Mesenchymal stem cell (in vitro differentiated cells and primary cell): ENCODE data around the gene USP31.

Experiments
- DNase-seq: peaks from one replicate; pipeline ENCODE4 v3.0.0-alpha.2; 2013
- H2AFZ ChIP-seq: one replicate; pipeline ENCODE4 v1.6.1; 2013; ENCODE audit warnings: low read depth, mild to moderate bottlenecking, control low read depth, inconsistent platforms, low read length, moderate library complexity
- H2AK5ac ChIP-seq: 2 replicates; pipeline ENCODE4 v1.6.1; 2013; ENCODE audit warnings: low read length, moderate library complexity, mild to moderate bottlenecking, inconsistent platforms; ENCODE audit not compliant: severe bottlenecking
- H2BK120ac ChIP-seq: one replicate; pipeline ENCODE4 v1.6.1; 2013; ENCODE audit warnings: low read depth, mild to moderate bottlenecking, inconsistent platforms, low read length, moderate library complexity
- H2BK12ac ChIP-seq, 2 experiments: one replicate each; pipeline ENCODE4 v1.6.1; 2013; ENCODE audit warnings: inconsistent platforms in 2 of 2, low read length in 2 of 2, mild to moderate bottlenecking in 2 of 2, moderate library complexity in 2 of 2, control low read depth in 1 of 2
- H2BK15ac ChIP-seq: one replicate; pipeline ENCODE4 v1.6.1; 2013; ENCODE audit warnings: mild to moderate bottlenecking, low read depth, inconsistent platforms; ENCODE audit not compliant: poor library complexity, severe bottlenecking
- H2BK5ac ChIP-seq: 2 replicates; pipeline ENCODE4 v1.6.1; 2013; ENCODE audit warnings: low read depth, mild to moderate bottlenecking, low read length, control low read depth, inconsistent platforms; ENCODE audit not compliant: poor library complexity, severe bottlenecking
- H3K14ac ChIP-seq, 2 experiments: one replicate each; pipeline ENCODE4 v1.6.1; 2013; ENCODE audit warnings: inconsistent platforms in 2 of 2, low read length in 2 of 2, control low read depth in 1 of 2, mild to moderate bottlenecking in 1 of 2, moderate library complexity in 1 of 2
- H3K18ac ChIP-seq, 2 experiments: one replicate each; pipeline ENCODE4 v1.6.1; 2013; ENCODE audit warnings: inconsistent platforms in 2 of 2, low read length in 2 of 2, control low read depth in 1 of 2, low read depth in 1 of 2, mild to moderate bottlenecking in 1 of 2
- H3K23ac ChIP-seq, 2 experiments: one replicate each; pipeline ENCODE4 v1.6.1; 2013; ENCODE audit warnings: inconsistent platforms in 2 of 2, low read length in 2 of 2, mild to moderate bottlenecking in 2 of 2, moderate library complexity in 2 of 2, control low read depth in 1 of 2
- H3K27ac ChIP-seq: 2 replicates; pipeline ENCODE4 v1.5.1; 2013; ENCODE audit warnings: mild to moderate bottlenecking, moderate library complexity, low read length, control low read depth, inconsistent platforms; ENCODE audit not compliant: poor library complexity, severe bottlenecking
- H3K27me3 ChIP-seq, 2 experiments: 2 replicates each; pipeline versions ENCODE4 v1.6.1 to v1.7.0; 2013; ENCODE audit warnings: low read length in 2 of 2, mild to moderate bottlenecking in 2 of 2, moderate library complexity in 2 of 2, control low read depth in 1 of 2, inconsistent platforms in 1 of 2; ENCODE audit not compliant: control insufficient read depth in 1 of 2, insufficient read depth in 1 of 2
- H3K36me3 ChIP-seq, 2 experiments: 2 replicates each; pipeline versions ENCODE4 v1.6.1 to v1.7.0; 2013; ENCODE audit warnings: low read length in 2 of 2, control low read depth in 1 of 2, inconsistent platforms in 1 of 2, low read depth in 1 of 2, mild to moderate bottlenecking in 1 of 2; ENCODE audit not compliant: insufficient read depth in 2 of 2, control insufficient read depth in 1 of 2
- H3K4ac ChIP-seq, 2 experiments: one replicate each; pipeline ENCODE4 v1.6.1; 2013; ENCODE audit warnings: inconsistent platforms in 2 of 2, low read length in 2 of 2, mild to moderate bottlenecking in 2 of 2, moderate library complexity in 2 of 2, control low read depth in 1 of 2, low read depth in 1 of 2
- H3K4me1 ChIP-seq: 2 replicates; pipeline ENCODE4 v1.6.1; 2013; ENCODE audit warnings: low read depth, low read length, control low read depth; ENCODE audit not compliant: control insufficient read depth, insufficient read depth
- H3K4me2 ChIP-seq: 2 replicates; pipeline ENCODE4 v1.6.1; 2013; ENCODE audit warnings: low read length, mild to moderate bottlenecking, inconsistent platforms; ENCODE audit not compliant: poor library complexity, severe bottlenecking
- H3K4me3 ChIP-seq, 2 experiments: 2 replicates each; pipeline versions ENCODE4 v1.5.1 to v1.7.0; 2013; ENCODE audit warnings: low read length in 2 of 2, mild to moderate bottlenecking in 2 of 2, control low read depth in 1 of 2, low read depth in 1 of 2; ENCODE audit not compliant: insufficient read depth in 1 of 2
- H3K79me1 ChIP-seq: replicated peaks from 2 replicates; pipeline ENCODE4 v1.6.1; 2013; ENCODE audit warnings: mild to moderate bottlenecking, control low read depth, low read length, inconsistent platforms; ENCODE audit not compliant: poor library complexity, severe bottlenecking
- H3K9ac ChIP-seq: 2 replicates; pipeline ENCODE4 v1.7.0; 2013; ENCODE audit warnings: mild to moderate bottlenecking, low read length, moderate library complexity
- H3K9me3 ChIP-seq: 2 replicates; pipeline ENCODE4 v1.7.0; 2013; ENCODE audit warnings: mild to moderate bottlenecking, low read length; ENCODE audit not compliant: control insufficient read depth
- H4K8ac ChIP-seq: one replicate; pipeline ENCODE4 v1.6.1; 2013; ENCODE audit warnings: inconsistent platforms, mild to moderate bottlenecking, low read length, moderate library complexity
- H4K91ac ChIP-seq: one replicate; pipeline ENCODE4 v1.6.1; 2013; ENCODE audit warnings: mild to moderate bottlenecking, low read length, inconsistent platforms
- WGBS: methylation state at CpG from one replicate; pipeline ENCODE4 v1.1.7; 2013; ENCODE audit warnings: mixed read lengths; 5-methylcytosine and 5-hydroxymethylcytosine counted together

Gene USP31

GRCh38 chr16:23120562-23120961, 28.7 kb downstream of the USP31 start:
- H2BK120ac ChIP-seq, result no peak overlapping the region
- peak overlapping the region; percentile 75 for H3K9ac ChIP-seq
- H2AFZ ChIP-seq, result no peak overlapping the region
- no peaks in the 10 kb centered on the region for H3K36me3 ChIP-seq
- no peak overlapping the region for H2BK15ac ChIP-seq
- no peak for DNase-seq
- no peak overlapping the region for H2BK12ac ChIP-seq
- H3K27ac ChIP-seq, result no peak overlapping the region
- no peak overlapping the region for H2BK5ac ChIP-seq
- H4K91ac ChIP-seq, result no peak overlapping the region
- peaks cover 7% of the 10 kb centered on the region for H3K4me1 ChIP-seq
- no peak overlapping the region for H3K18ac ChIP-seq
- no peak overlapping the region for H3K23ac ChIP-seq
- no peaks in the 10 kb centered on the region for H3K9me3 ChIP-seq
- no peak overlapping the region for H3K4ac ChIP-seq
- peaks cover 22% of the 10 kb centered on the region for H3K79me1 ChIP-seq
- H3K4me2 ChIP-seq, result no peak overlapping the region
- no peak overlapping the region for H3K4me3 ChIP-seq
- no peaks in the 10 kb centered on the region for H3K27me3 ChIP-seq
- H3K14ac ChIP-seq, result no peak overlapping the region
- H4K8ac ChIP-seq, result no peak overlapping the region
- H2AK5ac ChIP-seq, result no peak overlapping the region
- WGBS, result 88% methylated on average over 3 of the region's 4 CpGs

DNA sequence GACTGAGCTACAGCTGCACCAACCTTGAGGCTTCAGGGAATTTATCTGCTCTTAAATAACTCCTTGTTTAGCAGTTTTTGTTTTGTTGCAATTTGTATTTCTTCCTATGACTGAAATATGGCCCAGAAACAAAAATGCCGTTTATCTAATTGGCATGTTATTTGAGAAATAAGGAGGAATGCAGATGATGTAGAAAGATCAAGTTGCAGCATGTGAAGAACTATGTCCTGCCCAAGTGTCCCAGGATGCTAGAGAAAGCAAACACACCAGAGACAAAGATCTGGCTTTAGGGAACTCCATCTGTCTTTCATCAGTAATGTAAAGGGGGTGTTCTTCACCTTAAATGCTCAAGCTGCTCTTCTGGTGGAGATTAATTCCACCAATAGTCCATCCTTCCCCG, 29.7 kb downstream of the USP31 start:
- Histone ChIP-seq H3K18ac (no peak overlapping the region), H2BK12ac (no peak overlapping the region), H3K79me1 (peaks cover 20% of the 10 kb centered on the region), H2BK5ac (no peak overlapping the region), H3K14ac (no peak overlapping the region), H3K36me3 (no peaks in the 10 kb centered on the region), H3K4me3 (no peak overlapping the region), H2BK15ac (no peak overlapping the region), H3K9me3 (no peaks in the 10 kb centered on the region), H4K8ac (no peak overlapping the region), H3K27ac (no peak overlapping the region), H2AFZ (no peak overlapping the region), H3K9ac (peak overlapping the region; percentile 30), H3K4me1 (peaks cover 2% of the 10 kb centered on the region), H3K23ac (no peak overlapping the region), H3K27me3 (no peaks in the 10 kb centered on the region), H3K4ac (no peak overlapping the region), H2BK120ac (no peak overlapping the region), H3K4me2 (no peak overlapping the region), H4K91ac (no peak overlapping the region), H2AK5ac (no peak overlapping the region)
- peak; percentile 10 for DNase-seq
- WGBS, result 88% methylated on average over 2 of the region's 2 CpGs

DNA sequence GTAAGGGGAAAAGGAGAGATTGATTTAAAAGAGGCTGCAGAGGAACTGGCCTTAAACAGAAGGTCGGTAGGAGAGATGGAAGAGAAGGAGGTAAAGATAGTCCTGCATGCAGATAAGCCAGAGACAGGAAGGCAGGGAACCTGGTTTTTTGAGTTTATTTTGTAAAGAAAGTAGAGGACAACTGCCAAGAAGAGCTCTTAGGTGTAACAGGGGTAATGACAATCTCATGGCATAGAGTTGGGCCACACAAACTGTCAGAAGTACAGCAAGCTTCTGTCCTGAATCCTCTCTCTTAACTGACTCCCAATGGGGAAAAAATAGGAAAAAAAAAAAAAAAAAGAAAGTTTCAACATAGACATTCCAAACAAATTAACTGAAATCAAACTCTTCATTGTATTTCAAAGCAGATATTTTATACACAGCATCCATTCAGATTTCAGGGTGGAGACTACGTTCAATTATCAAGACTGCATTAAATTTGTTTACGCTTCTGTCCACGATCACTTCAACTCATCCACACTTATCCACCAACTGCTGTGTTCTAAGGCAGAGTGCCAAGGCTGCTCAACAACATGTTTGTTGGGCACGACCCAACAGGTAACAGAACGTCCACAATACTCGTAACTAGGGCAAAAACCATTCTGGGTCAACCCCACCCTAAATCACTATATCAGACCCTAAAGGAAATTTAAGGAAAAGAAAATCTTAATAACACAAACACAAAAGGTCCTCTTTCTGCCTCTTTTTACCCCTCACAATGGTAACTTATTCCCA, 34.9 kb downstream of the USP31 start:
- H2BK120ac ChIP-seq, result no peak overlapping the region
- H3K4me2 ChIP-seq, result no peak overlapping the region
- H3K4ac ChIP-seq, result no peak overlapping the region
- H2AK5ac ChIP-seq, result no peak overlapping the region
- no peaks in the 10 kb centered on the region for H3K36me3 ChIP-seq
- no peak overlapping the region for H3K27ac ChIP-seq
- H3K14ac ChIP-seq, result no peak overlapping the region
- WGBS, result 90% methylated on average over 7 of the region's 7 CpGs
- no peak for DNase-seq
- no peak overlapping the region for H3K23ac ChIP-seq
- H3K79me1 ChIP-seq, result peaks cover 28% of the 10 kb centered on the region
- no peak overlapping the region for H3K9ac ChIP-seq
- H3K18ac ChIP-seq, result no peak overlapping the region
- H4K8ac ChIP-seq, result no peak overlapping the region
- no peaks in the 10 kb centered on the region for H3K4me1 ChIP-seq
- H3K9me3 ChIP-seq, result no peaks in the 10 kb centered on the region
- no peak overlapping the region for H2BK5ac ChIP-seq
- no peak overlapping the region for H2BK15ac ChIP-seq
- H2BK12ac ChIP-seq, result no peak overlapping the region
- H4K91ac ChIP-seq, result no peak overlapping the region
- H3K27me3 ChIP-seq, result no peaks in the 10 kb centered on the region
- no peak overlapping the region for H2AFZ ChIP-seq
- no peak overlapping the region for H3K4me3 ChIP-seq

DNA sequence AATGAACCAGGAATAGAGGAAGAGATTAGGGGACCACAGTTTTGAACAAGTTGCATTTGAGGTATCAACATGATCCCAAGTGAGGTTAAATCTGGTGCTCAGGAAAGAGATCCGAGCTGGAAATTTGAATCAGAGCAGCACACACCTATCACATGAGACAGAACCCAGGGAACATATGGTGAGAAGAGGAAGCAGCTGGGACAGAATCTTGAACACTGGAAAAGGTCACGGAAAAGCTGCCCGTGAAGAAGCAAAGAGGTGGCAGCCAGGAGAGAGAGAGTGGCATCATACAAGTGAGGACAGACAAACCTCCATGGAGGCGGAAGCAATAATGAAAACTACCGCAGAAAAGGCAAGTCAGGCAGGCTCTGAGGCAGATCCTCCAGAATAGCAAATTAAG, 36.1 kb downstream of the USP31 start:
- H3K79me1 ChIP-seq, result peaks cover 30% of the 10 kb centered on the region
- no peak overlapping the region for H2BK5ac ChIP-seq
- H3K9ac ChIP-seq, result no peak overlapping the region
- no peaks in the 10 kb centered on the region for H3K27me3 ChIP-seq
- peak overlapping the region; percentile 56 for H2AK5ac ChIP-seq
- no peaks in the 10 kb centered on the region for H3K4me1 ChIP-seq
- no peak overlapping the region for H2BK15ac ChIP-seq
- H4K91ac ChIP-seq, result no peak overlapping the region
- no peak overlapping the region for H2BK120ac ChIP-seq
- no peak overlapping the region for H3K27ac ChIP-seq
- DNase-seq, result no peak
- no peak overlapping the region for H2AFZ ChIP-seq
- no peak overlapping the region for H2BK12ac ChIP-seq
- H4K8ac ChIP-seq, result no peak overlapping the region
- no peak overlapping the region for H3K14ac ChIP-seq
- no peak overlapping the region for H3K18ac ChIP-seq
- H3K36me3 ChIP-seq, result no peaks in the 10 kb centered on the region
- H3K4ac ChIP-seq, result no peak overlapping the region
- H3K4me2 ChIP-seq, result no peak overlapping the region
- H3K9me3 ChIP-seq, result no peaks in the 10 kb centered on the region
- 99% methylated on average over 5 of the region's 5 CpGs for WGBS
- H3K4me3 ChIP-seq, result no peak overlapping the region
- peak overlapping the region in 1 of 2 experiments; percentile 60 for H3K23ac ChIP-seq
